BE2C (cell line): ENCODE results near the gene ZNF280B.

Source experiments
- DNase-seq: peaks from one replicate; pipeline ENCODE4 v3.0.0-alpha.2; 2020
- H3K27me3 ChIP-seq: fragments of 250-450 bp; sonication (Bioruptor Pico); 2 replicates; pipeline ENCODE4 v1.5.1; 2020; ENCODE audit warnings: mild to moderate bottlenecking
- H3K36me3 ChIP-seq: fragments of 250-450 bp; sonication (Bioruptor Pico); 2 replicates; pipeline ENCODE4 v1.5.1; 2020; ENCODE audit warnings: mild to moderate bottlenecking
- H3K4me1 ChIP-seq: fragments of 250-450 bp; sonication (Bioruptor Pico); 2 replicates; pipeline ENCODE4 v1.5.1; 2020
- H3K4me3 ChIP-seq: 2 replicates; pipeline ENCODE4 v1.5.1; 2011; ENCODE audit warnings: low read depth, low read length
- H3K9me3 ChIP-seq: fragments of 250-450 bp; sonication (Bioruptor Pico); 2 replicates; pipeline ENCODE4 v1.5.1; 2020
- TF ChIP-seq, protein P1 (sequence below): IDR thresholded peaks from 2 replicates; pipeline ENCODE4 v1.5.1; 2012; ENCODE audit warnings: mild to moderate bottlenecking, low read depth, low read length

Gene ZNF280B

GRCh38 chr22:22461111-22461510 is 47.4 kb downstream of the ZNF280B start:
- DNase-seq, result no peak
- Histone ChIP-seq H3K4me1 (no peaks in the 10 kb centered on the region), H3K4me3 (no peak overlapping the region), H3K9me3 (no peaks in the 10 kb centered on the region; the same call in 1 of the 2 replicates), H3K27me3 (peaks cover 3% of the 10 kb centered on the region; the same call in 1 of the 2 replicates), H3K36me3 (no peaks in the 10 kb centered on the region)
- TF ChIP-seq, protein P1, sequence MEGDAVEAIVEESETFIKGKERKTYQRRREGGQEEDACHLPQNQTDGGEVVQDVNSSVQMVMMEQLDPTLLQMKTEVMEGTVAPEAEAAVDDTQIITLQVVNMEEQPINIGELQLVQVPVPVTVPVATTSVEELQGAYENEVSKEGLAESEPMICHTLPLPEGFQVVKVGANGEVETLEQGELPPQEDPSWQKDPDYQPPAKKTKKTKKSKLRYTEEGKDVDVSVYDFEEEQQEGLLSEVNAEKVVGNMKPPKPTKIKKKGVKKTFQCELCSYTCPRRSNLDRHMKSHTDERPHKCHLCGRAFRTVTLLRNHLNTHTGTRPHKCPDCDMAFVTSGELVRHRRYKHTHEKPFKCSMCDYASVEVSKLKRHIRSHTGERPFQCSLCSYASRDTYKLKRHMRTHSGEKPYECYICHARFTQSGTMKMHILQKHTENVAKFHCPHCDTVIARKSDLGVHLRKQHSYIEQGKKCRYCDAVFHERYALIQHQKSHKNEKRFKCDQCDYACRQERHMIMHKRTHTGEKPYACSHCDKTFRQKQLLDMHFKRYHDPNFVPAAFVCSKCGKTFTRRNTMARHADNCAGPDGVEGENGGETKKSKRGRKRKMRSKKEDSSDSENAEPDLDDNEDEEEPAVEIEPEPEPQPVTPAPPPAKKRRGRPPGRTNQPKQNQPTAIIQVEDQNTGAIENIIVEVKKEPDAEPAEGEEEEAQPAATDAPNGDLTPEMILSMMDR, result no peak

GRCh38 chr22:22460635-22461034 is 47.9 kb downstream of the ZNF280B start:
- Histone ChIP-seq H3K4me3 (no peak overlapping the region), H3K9me3 (no peaks in the 10 kb centered on the region; the same call in 1 of the 2 replicates), H3K36me3 (no peaks in the 10 kb centered on the region), H3K4me1 (no peaks in the 10 kb centered on the region), H3K27me3 (peaks cover 3% of the 10 kb centered on the region; the same call in 1 of the 2 replicates)
- no peak for DNase-seq
- TF ChIP-seq, protein P1, result peak; percentile 54

DNA sequence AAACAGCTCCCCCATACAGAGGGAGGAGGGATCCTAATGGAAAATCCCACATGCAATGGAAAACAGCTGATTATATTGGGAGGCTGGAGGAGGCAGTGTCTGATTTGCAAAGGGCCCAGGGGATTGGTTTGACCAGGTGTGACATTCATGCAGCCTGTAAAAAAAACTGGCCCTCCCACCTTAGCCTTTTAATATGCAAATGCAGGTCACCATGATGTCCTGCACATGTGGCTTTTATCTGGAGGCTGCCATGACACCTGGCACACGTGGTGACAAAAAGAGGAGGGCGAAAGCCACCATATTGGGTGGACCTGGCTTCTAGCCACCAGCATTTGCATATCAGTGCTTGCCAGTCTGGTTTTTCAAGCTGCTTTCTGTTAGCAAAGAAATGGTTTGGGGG is 48.5 kb downstream of the ZNF280B start:
- TF ChIP-seq, protein P1, result no peak
- Histone ChIP-seq H3K9me3 (no peaks in the 10 kb centered on the region; the same call in 1 of the 2 replicates), H3K4me3 (no peak overlapping the region), H3K4me1 (no peaks in the 10 kb centered on the region), H3K27me3 (peaks cover 3% of the 10 kb centered on the region; the same call in 1 of the 2 replicates), H3K36me3 (no peaks in the 10 kb centered on the region)
- DNase-seq, result no peak

DNA sequence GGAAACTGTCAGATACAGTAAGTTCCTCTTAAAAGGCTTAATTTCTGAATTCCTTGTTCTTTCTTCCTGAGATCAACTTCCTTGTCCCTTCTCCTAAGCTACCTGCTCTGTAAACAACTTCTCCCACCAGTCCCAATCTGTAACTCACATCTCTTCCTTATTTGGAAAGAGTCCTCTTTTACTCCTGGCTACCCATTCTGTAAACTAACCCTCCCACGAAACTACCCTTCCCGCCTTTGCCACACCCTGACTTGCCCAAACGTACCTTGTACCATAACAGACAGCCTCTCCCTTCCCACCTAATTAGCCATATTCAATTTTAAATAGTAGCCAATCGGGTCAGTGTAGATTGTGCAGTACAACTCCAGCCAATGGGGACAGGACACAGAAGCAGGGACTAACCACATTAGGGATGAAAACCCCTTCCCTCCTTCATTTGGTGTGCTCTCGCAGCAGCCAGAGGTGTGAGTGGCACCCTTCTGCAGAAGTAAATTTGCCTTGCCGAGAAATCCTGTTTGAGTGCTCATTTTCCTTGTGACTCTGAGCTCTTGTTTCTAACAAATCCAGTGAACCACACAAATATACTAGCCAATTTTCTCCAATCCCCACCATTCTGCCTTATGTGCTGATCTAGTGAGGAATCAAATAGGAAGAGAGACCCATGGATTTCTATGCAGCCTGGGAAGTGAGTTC is 49.5 kb downstream of the ZNF280B start:
- H3K4me1 ChIP-seq, result no peaks in the 10 kb centered on the region
- H3K9me3 ChIP-seq, result no peaks in the 10 kb centered on the region; the same call in 1 of the 2 replicates
- DNase-seq, result no peak
- H3K27me3 ChIP-seq, result peaks cover 3% of the 10 kb centered on the region
- no peak overlapping the region for H3K4me3 ChIP-seq
- no peaks in the 10 kb centered on the region for H3K36me3 ChIP-seq
- TF ChIP-seq, protein P1, result no peak

DNA sequence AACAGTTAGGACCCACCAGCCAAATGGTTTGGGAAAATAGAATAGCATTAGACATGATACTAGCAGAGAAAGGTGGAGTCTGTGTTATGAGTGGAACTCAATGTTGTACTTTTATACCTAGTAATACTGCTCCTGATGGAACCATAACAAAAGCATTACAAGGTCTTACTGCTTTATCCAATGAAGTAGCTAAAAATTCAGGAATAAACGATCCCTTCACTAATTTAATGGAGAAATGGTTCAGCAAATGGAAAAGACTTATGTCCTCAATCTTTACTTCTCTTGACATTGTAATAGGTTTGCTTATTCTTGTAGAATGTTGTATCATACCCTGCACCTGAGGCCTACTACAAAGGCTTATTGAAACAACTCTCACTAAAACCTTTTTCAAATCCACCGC is 50.2 kb downstream of the ZNF280B start:
- Histone ChIP-seq H3K27me3 (peaks cover 3% of the 10 kb centered on the region), H3K36me3 (no peaks in the 10 kb centered on the region), H3K9me3 (no peaks in the 10 kb centered on the region; the same call in 1 of the 2 replicates), H3K4me1 (no peaks in the 10 kb centered on the region), H3K4me3 (no peak overlapping the region)
- TF ChIP-seq, protein P1, result no peak
- DNase-seq, result no peak

DNA sequence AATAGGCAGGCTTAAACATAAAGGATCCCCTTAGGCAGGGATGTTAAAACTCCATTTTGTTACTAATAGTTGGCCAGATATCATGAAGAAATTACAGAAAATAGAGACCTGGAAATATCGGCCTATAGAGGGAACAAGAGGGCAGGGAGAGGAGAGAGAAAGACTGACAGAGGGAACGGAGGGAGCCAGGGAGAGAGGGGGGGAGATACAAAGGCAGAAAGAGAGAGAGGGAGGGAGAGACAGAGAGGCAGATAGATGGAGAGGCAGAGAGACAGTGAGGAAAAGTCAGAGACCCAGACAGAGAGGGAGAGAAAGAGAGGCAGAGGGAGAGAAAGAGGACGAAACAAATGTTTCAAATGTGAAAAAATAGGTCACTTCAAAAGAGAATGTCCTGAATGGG is 53.5 kb downstream of the ZNF280B start:
- Histone ChIP-seq H3K9me3 (no peaks in the 10 kb centered on the region; the same call in 1 of the 2 replicates), H3K27me3 (peaks cover 15% of the 10 kb centered on the region), H3K4me3 (no peak overlapping the region), H3K36me3 (no peaks in the 10 kb centered on the region), H3K4me1 (no peaks in the 10 kb centered on the region)
- TF ChIP-seq, protein P1, result no peak
- no peak for DNase-seq
